ENCODE measurements around the gene LILRB2. TPM values are rescaled to one million over a fixed set of nuclear protein-coding genes. Genes with fewer than 3 reads are reported as not detected.

The LILRB2 gene
- total RNA-seq, 1 donor from 2014 or later = not detected

DNA sequence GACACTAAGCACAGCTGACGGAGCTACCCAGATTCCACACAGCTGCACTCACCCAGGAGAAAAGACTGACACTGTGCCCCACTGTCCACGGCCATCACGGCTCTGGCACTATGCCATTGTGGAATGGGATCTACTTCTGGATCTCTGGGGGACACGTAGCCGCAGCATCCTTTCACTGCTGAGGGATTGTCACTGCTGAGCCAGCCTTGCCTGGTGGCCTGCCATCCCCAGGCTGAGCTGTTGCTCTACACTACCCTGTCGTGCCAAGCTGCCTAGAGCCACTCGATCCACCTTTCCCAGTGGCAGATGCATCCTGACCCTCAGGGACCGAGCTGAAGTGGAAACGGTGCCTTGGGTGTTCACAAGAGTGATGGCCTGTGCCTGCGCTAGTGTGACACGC lies 18.8 kb downstream of the LILRB2 start:
- H3K27me3 ChIP-seq (ENCODE audit: control insufficient read depth, insufficient read depth, low read length) = no peaks in the 10 kb centered on the region
- DNase-seq (ENCODE audit: low read depth) = no peak
- TF ChIP-seq, protein P1, sequence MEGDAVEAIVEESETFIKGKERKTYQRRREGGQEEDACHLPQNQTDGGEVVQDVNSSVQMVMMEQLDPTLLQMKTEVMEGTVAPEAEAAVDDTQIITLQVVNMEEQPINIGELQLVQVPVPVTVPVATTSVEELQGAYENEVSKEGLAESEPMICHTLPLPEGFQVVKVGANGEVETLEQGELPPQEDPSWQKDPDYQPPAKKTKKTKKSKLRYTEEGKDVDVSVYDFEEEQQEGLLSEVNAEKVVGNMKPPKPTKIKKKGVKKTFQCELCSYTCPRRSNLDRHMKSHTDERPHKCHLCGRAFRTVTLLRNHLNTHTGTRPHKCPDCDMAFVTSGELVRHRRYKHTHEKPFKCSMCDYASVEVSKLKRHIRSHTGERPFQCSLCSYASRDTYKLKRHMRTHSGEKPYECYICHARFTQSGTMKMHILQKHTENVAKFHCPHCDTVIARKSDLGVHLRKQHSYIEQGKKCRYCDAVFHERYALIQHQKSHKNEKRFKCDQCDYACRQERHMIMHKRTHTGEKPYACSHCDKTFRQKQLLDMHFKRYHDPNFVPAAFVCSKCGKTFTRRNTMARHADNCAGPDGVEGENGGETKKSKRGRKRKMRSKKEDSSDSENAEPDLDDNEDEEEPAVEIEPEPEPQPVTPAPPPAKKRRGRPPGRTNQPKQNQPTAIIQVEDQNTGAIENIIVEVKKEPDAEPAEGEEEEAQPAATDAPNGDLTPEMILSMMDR (IDR thresholded peaks at IDR 0.05; ENCODE audit: insufficient read depth, low read length, poor library complexity, severe bottlenecking) = no peak
- no peaks in the 10 kb centered on the region for H3K36me3 ChIP-seq (ENCODE audit: control insufficient read depth, insufficient read depth, low read length)
- H3K4me3 ChIP-seq (ENCODE audit: low read depth, low read length) = no peak overlapping the region

DNA sequence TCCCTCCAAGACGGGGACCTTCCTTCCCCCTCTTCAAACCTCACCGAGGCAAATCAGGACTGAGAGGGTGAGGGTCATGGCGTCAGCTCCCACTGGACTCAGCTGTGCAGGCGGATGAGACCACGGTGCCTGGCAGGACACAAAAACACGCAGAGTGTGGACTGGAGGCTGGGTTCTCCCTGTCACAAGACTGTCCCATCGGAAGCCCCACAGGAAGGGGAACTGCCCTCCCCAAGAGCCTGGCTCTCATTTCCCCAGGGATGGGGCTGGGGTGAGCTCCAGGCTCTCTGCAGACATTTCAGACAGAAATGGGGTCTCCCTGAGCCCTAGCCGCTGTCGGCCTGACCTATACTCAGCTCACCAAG lies 23.8 kb downstream of the LILRB2 start, which contains the start of gene LILRB5:
TSS of gene LILRB5 (minus strand) at position 158 of the 365 bp plus-strand sequence. CDS start at position 78, 80 bp downstream.
- DNase-seq (ENCODE audit: low read depth) = no peak
- TF ChIP-seq, protein P1 (IDR thresholded peaks at IDR 0.05; ENCODE audit: insufficient read depth, low read length, poor library complexity, severe bottlenecking) = no peak
- H3K4me3 ChIP-seq (ENCODE audit: low read depth, low read length) = no peak within 1 kb of the TSS
- H3K27me3 ChIP-seq (ENCODE audit: control insufficient read depth, insufficient read depth, low read length) = peaks cover 12% of the 10 kb centered on the region
- H3K36me3 ChIP-seq (ENCODE audit: control insufficient read depth, insufficient read depth, low read length) = no peaks in the 10 kb centered on the region

DNA sequence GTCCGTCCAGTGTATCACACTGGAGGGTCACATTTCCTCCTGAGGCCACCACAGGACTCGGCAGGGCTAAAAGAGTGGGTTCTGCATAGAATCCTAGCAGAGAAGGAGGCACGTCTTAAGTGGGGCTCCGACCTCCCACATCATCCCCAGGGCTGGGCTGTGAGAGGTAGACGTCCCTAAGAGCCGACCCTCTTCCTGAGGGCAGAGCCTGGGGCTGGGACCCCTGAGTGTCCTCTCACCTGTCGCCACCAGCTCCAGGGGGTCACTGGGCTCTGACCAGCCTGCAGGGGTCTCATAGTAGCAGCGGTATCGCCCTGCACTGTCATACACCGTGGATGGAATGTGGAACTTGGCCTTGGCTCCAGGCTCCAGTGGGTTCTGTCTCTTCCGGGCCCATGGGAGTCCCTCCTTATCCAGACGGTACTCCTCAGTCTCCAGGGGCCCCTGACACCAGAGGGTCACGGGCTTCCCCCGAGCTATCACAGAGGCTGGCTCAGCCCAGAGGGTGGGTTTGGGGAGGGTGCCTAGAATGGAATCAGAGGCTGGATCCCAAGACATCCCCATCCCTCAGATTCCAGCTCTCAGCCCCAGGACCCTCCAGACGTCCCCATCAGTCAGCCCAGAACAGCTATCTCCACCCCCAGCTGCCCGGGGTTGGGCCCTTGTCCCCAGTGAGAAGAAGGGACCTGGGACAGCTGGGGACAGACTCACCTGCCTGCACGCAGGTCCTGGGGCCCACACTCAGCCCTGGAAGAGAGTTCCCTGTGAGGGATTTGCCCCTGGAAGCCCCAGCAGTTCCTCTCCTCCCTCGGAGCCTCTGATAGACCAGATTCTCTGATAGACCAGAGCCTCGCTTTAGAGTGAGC lies 24.4 kb downstream of the LILRB2 start:
- TF ChIP-seq, protein P1 (IDR thresholded peaks at IDR 0.05; ENCODE audit: insufficient read depth, low read length, poor library complexity, severe bottlenecking) = no peak
- peaks cover 14% of the 10 kb centered on the region for H3K27me3 ChIP-seq (ENCODE audit: control insufficient read depth, insufficient read depth, low read length)
- no peaks in the 10 kb centered on the region for H3K36me3 ChIP-seq (ENCODE audit: control insufficient read depth, insufficient read depth, low read length)

DNA sequence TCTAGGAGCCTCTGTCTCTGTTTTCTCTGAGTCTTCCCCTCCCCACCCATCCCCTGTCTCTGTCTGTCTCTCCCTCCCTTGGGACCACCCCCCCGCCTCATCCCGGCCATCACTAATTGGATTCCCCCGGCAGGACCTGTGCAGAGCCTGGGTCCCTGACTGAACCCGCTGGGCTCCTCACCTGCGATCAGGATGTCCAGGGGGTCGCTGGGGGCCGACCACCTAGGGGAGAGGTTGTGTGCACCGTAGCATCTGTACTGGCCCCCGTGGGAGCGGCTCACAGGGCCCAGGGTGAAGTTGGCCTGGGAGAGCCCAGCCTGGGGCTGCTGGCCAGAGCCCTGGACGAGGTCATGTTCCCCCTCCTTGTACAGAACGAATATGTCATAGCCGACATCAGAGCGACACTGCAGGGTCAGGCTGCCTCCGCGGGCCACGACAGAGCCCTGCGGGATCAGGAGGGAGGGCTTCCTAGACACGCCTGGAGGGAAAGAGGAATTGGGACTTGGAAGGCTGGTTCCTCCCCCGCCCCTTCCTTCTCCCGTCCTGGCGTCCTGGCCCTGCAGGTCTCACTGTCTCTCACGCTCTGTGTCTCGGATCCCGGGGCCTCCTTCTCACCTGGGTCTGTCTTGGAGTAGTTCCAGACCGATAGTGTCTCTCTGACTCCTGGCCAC lies 25.7 kb downstream of the LILRB2 start:
- no peak for DNase-seq (ENCODE audit: low read depth)
- Histone ChIP-seq H3K27me3 (ENCODE audit: control insufficient read depth, insufficient read depth, low read length) (peaks cover 14% of the 10 kb centered on the region), H3K4me3 (ENCODE audit: low read depth, low read length) (no peak overlapping the region), H3K36me3 (ENCODE audit: control insufficient read depth, insufficient read depth, low read length) (no peaks in the 10 kb centered on the region)
- TF ChIP-seq, protein P1 (IDR thresholded peaks at IDR 0.05; ENCODE audit: insufficient read depth, low read length, poor library complexity, severe bottlenecking) = no peak

More for the DNA sequence above, 24.4 kb downstream of the LILRB2 start:
- no peak overlapping the region for H3K4me3 ChIP-seq (ENCODE audit: low read depth, low read length)
- DNase-seq (ENCODE audit: low read depth) = no peak

DNA sequence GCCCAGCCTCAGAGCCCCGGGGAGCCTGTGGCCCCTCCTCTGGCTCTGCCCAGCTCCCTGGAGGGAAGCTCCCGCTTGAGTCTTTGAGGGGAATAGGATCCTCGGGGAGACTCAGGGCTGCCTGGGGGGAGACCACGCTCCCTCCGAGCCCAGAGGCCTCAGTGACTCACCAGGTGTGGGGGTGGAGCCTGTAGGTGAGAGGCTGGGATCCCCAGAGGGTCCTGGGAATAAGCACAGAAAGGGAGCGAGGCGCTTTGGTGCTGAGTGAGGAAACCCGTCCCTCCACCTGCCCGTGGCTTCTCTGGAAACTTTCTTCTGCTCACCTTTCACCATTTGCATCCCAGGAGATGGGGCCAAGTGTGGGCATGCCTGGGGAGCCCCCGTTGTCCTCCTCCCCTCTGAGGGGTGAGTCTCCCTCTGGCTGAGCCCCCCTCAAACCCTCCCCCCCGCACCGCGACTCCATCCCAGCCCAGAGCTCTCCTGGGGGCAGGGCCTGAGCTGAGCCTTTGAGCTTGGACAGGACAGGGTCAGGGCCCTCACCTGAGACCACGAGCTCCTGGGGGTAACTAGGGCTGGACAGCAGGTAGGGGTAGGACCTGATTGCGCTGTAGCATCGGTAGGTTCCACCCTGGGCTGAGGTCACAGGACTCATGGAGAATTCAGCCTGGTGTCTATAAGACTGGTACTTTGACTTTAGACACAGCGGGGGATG lies 26.6 kb downstream of the LILRB2 start:
- TF ChIP-seq, protein P1 (IDR thresholded peaks at IDR 0.05; ENCODE audit: insufficient read depth, low read length, poor library complexity, severe bottlenecking) = no peak
- peaks cover 14% of the 10 kb centered on the region for H3K27me3 ChIP-seq (ENCODE audit: control insufficient read depth, insufficient read depth, low read length)
- DNase-seq (ENCODE audit: low read depth) = no peak

More for the DNA sequence above, 26.6 kb downstream of the LILRB2 start:
- Histone ChIP-seq H3K4me3 (ENCODE audit: low read depth, low read length) (no peak overlapping the region), H3K36me3 (ENCODE audit: control insufficient read depth, insufficient read depth, low read length) (no peaks in the 10 kb centered on the region)
